Measurements from ENCODE around the gene TEPSIN.
A peak's percentile ranks its signal among the peaks of the same experiment; 100 is the strongest.

The TEPSIN gene

GRCh38 chr17:81195941-81196495, 42.8 kb downstream of the TEPSIN start:
- no peak for DNase-seq

GRCh38 chr17:81194941-81195901, 43.6 kb downstream of the TEPSIN start:
- peak in 1 of 5 donors; percentile 5 for DNase-seq

- no peak for DNase-seq
These were observed 44.6 kb downstream of the TEPSIN start for GRCh38 chr17:81194225-81194760.

- DNase-seq: no peak
These were observed 45.2 kb downstream of the TEPSIN start for GRCh38 chr17:81193470-81194224.

- DNase-seq: no peak
These were observed 45.8 kb downstream of the TEPSIN start for GRCh38 chr17:81193051-81193410.

- no peak for DNase-seq
These were observed 46.3 kb downstream of the TEPSIN start for GRCh38 chr17:81192386-81193050.

- DNase-seq: no peak
These were observed 47.2 kb downstream of the TEPSIN start for GRCh38 chr17:81191646-81192045.

GRCh38 chr17:81191116-81191515, 47.7 kb downstream of the TEPSIN start:
- DNase-seq: no peak

- DNase-seq: no peak
These were observed 48.3 kb downstream of the TEPSIN start for GRCh38 chr17:81190591-81190990.

GRCh38 chr17:81189670-81190530, 49.0 kb downstream of the TEPSIN start:
- DNase-seq: no peak

GRCh38 chr17:81189016-81189415, 49.8 kb downstream of the TEPSIN start:
- no peak for DNase-seq

- DNase-seq: no peak
These were observed 50.4 kb downstream of the TEPSIN start for GRCh38 chr17:81188491-81188840.

GRCh38 chr17:81187586-81188490, 51.0 kb downstream of the TEPSIN start:
- DNase-seq: no peak

GRCh38 chr17:81187120-81187519, 51.7 kb downstream of the TEPSIN start:
- no peak for DNase-seq

- DNase-seq: no peak
These were observed 52.7 kb downstream of the TEPSIN start for GRCh38 chr17:81186203-81186602.

- DNase-seq: no peak
These were observed 54.3 kb downstream of the TEPSIN start for GRCh38 chr17:81184555-81184954.

- no peak for DNase-seq
These were observed 55.0 kb downstream of the TEPSIN start for GRCh38 chr17:81183807-81184206.

- no peak for DNase-seq
These were observed 55.5 kb downstream of the TEPSIN start for GRCh38 chr17:81183316-81183715.

- DNase-seq: no peak
These were observed 56.3 kb downstream of the TEPSIN start for GRCh38 chr17:81182596-81182995.

GRCh38 chr17:81181811-81182185, 57.1 kb downstream of the TEPSIN start:
- no peak for DNase-seq

Measured in T-helper 1 cell (primary cell).